Panc1 (cell line): ENCODE measurements around the gene ENO4. TPM values are rescaled to one million over a fixed set of nuclear protein-coding genes. Genes with fewer than 3 reads are reported as not detected.

Experiments used
- ATAC-seq: fragments of 200-7000 bp; cut with Tn5 transposase; 2 replicates; pipeline ENCODE4 v1.9.1; 2020; ENCODE audit warnings: mild to moderate bottlenecking, moderate library complexity
- BruUV-seq: library from RNA; stranded (reverse); fragments of 400-500 nt; replicated peaks from 2 replicates; lab custom pipeline; 2021; lab: Mats Ljungman, UMichigan
- CTCF ChIA-PET: fragments of 300-600 bp; sonication (Branson Sonifier 250); formaldehyde crosslinking; loops from one replicate; lab custom pipeline; 2022; ENCODE audit warnings: antibody characterized with exemption; lab: Charles Lee
- POLR2A ChIA-PET: fragments of 300-600 bp; sonication (Branson Sonifier 250); formaldehyde crosslinking; loops from one replicate; lab custom pipeline; 2022; ENCODE audit warnings: antibody characterized with exemption; lab: Charles Lee
- DNase-seq: peaks from one replicate; pipeline ENCODE4 v3.0.0-alpha.2; 2010; ENCODE audit warnings: low read depth, low spot score
- H3K27ac ChIP-seq: 2 replicates; pipeline ENCODE4 v1.5.1; 2011; ENCODE audit warnings: mild to moderate bottlenecking, low read length, inconsistent platforms
- H3K27me3 ChIP-seq: fragments of 200-500 bp; sonication (Bioruptor generic); 2 replicates; pipeline ENCODE4 v1.6.0; 2014; ENCODE audit warnings: low read length, inconsistent platforms; ENCODE audit not compliant: control insufficient read depth, insufficient read depth
- H3K36me3 ChIP-seq: fragments of 200-500 bp; sonication (Bioruptor generic); 2 replicates; pipeline ENCODE4 v1.5.1; 2014; ENCODE audit warnings: inconsistent platforms, mild to moderate bottlenecking, low read length, moderate library complexity; ENCODE audit not compliant: control insufficient read depth, insufficient read depth
- H3K4me1 ChIP-seq: 2 replicates; pipeline ENCODE4 v1.5.1; 2011; ENCODE audit warnings: inconsistent platforms, mild to moderate bottlenecking, low read length, moderate library complexity; ENCODE audit not compliant: control insufficient read depth, insufficient read depth
- H3K4me3 ChIP-seq, 2 experiments: 2 replicates each; pipeline ENCODE4 v1.5.1; 2011 to 2012; ENCODE audit warnings: low read depth in 2 of 2, low read length in 2 of 2, mild to moderate bottlenecking in 2 of 2, inconsistent platforms in 1 of 2, moderate library complexity in 1 of 2
- H3K9me3 ChIP-seq: fragments of 200-500 bp; sonication (Bioruptor generic); 2 replicates; pipeline ENCODE4 v1.5.1; 2014; ENCODE audit warnings: low read depth, mild to moderate bottlenecking, inconsistent platforms, low read length, moderate library complexity; ENCODE audit not compliant: control insufficient read depth, insufficient read depth
- CTCF ChIP-seq: fragments of 450-650 bp; IDR thresholded peaks from 2 replicates; pipeline ENCODE4 v1.5.1; 2017; ENCODE audit warnings: mild to moderate bottlenecking
- POLR2AphosphoS5 ChIP-seq: IDR thresholded peaks from 2 replicates; pipeline ENCODE4 v1.6.1; 2012; ENCODE audit warnings: mild to moderate bottlenecking, low read depth, low read length, moderate library complexity
- SIN3A ChIP-seq: IDR thresholded peaks from 2 replicates; pipeline ENCODE4 v1.6.1; 2012; ENCODE audit warnings: low read depth, mild to moderate bottlenecking, low read length, moderate library complexity, borderline replicate concordance; ENCODE audit not compliant: insufficient read depth
- TCF7L2 ChIP-seq: IDR thresholded peaks from 2 replicates; pipeline ENCODE4 v1.6.1; 2011; ENCODE audit warnings: mild to moderate bottlenecking, low read depth, low read length, inconsistent platforms
- in situ Hi-C: cut with HindIII; loops from 2 replicates; pipeline ENCODE4 v1.10.0; 2016; ENCODE audit warnings: low sequenced_read_pairs, low pct_unique_long_range_greater_than_20kb
- intact Hi-C: fragments of 100-400 bp; cut with micrococcal nuclease; formaldehyde crosslinking; loops from one replicate; pipeline ENCODE4 v1.10.0; 2022; ENCODE audit not compliant: unreplicated experiment
- total RNA-seq: library from RNA; stranded (reverse); gene quantifications from one replicate; pipeline ENCODE4 v1.2.1, GENCODE V29; 2021; ENCODE audit not compliant: unreplicated experiment
- TF ChIP-seq, protein P1 (sequence below), 2 experiments: IDR thresholded peaks; 2 replicates each; pipeline ENCODE4 v1.6.1; 2011 to 2012; ENCODE audit warnings: low read depth in 2 of 2, control low read depth in 1 of 2, low read length in 1 of 2, mild to moderate bottlenecking in 1 of 2, moderate library complexity in 1 of 2; ENCODE audit not compliant: insufficient read depth in 1 of 2

ENO4 gene
- total RNA-seq, 1 experiment from 2014 or later, result 0.15 TPM

GRCh38 chr10:116833986-116834985, 15.0 kb upstream of the ENO4 start:
- Histone ChIP-seq H3K27ac (no peak overlapping the region), H3K4me1 (no peaks in the 10 kb centered on the region; the same call in 1 of the 2 replicates), H3K27me3 (no peaks in the 10 kb centered on the region), H3K9me3 (no peaks in the 10 kb centered on the region), H3K4me3 (no peak overlapping the region), H3K36me3 (no peaks in the 10 kb centered on the region)
- DNase-seq (no peak), ATAC-seq (no peak)
- POLR2A ChIA-PET, result no interaction called here
- no TSS peak for BruUV-seq
- TF ChIP-seq, protein P1, sequence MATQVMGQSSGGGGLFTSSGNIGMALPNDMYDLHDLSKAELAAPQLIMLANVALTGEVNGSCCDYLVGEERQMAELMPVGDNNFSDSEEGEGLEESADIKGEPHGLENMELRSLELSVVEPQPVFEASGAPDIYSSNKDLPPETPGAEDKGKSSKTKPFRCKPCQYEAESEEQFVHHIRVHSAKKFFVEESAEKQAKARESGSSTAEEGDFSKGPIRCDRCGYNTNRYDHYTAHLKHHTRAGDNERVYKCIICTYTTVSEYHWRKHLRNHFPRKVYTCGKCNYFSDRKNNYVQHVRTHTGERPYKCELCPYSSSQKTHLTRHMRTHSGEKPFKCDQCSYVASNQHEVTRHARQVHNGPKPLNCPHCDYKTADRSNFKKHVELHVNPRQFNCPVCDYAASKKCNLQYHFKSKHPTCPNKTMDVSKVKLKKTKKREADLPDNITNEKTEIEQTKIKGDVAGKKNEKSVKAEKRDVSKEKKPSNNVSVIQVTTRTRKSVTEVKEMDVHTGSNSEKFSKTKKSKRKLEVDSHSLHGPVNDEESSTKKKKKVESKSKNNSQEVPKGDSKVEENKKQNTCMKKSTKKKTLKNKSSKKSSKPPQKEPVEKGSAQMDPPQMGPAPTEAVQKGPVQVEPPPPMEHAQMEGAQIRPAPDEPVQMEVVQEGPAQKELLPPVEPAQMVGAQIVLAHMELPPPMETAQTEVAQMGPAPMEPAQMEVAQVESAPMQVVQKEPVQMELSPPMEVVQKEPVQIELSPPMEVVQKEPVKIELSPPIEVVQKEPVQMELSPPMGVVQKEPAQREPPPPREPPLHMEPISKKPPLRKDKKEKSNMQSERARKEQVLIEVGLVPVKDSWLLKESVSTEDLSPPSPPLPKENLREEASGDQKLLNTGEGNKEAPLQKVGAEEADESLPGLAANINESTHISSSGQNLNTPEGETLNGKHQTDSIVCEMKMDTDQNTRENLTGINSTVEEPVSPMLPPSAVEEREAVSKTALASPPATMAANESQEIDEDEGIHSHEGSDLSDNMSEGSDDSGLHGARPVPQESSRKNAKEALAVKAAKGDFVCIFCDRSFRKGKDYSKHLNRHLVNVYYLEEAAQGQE (IDR thresholded peaks at IDR 0.05; ENCODE audit: insufficient read depth in 1 of 2, low read depth in 2 of 2, low read length in 1 of 2), result no peak
- no peak for TF ChIP-seq CTCF
- TF ChIP-seq POLR2AphosphoS5, result no peak
- TF ChIP-seq TCF7L2, result no peak
- TF ChIP-seq SIN3A, result no peak
- CTCF ChIA-PET, result no interaction called here
- in situ Hi-C loops (no loop called here), intact Hi-C loops (no loop called here)

- CTCF ChIA-PET, result no interaction called here
- Histone ChIP-seq H3K4me1 (no peaks in the 10 kb centered on the region; the same call in 1 of the 2 replicates), H3K27me3 (no peaks in the 10 kb centered on the region), H3K27ac (no peak overlapping the region), H3K4me3 (no peak overlapping the region), H3K9me3 (no peaks in the 10 kb centered on the region), H3K36me3 (no peaks in the 10 kb centered on the region)
- no peak for DNase-seq
- intact Hi-C loops (no loop called here), in situ Hi-C loops (no loop called here)
- TF ChIP-seq TCF7L2, result no peak
- TF ChIP-seq, protein P1 (IDR thresholded peaks at IDR 0.05; ENCODE audit: insufficient read depth in 1 of 2, low read depth in 2 of 2, low read length in 1 of 2), result no peak
- TF ChIP-seq CTCF, result no peak
- no peak for TF ChIP-seq SIN3A
- TF ChIP-seq POLR2AphosphoS5, result no peak
- no TSS peak for BruUV-seq
- no peak for ATAC-seq
- POLR2A ChIA-PET, result no interaction called here
These were observed 13.6 kb upstream of the ENO4 start for GRCh38 chr10:116835658-116836057.
